Fibroblast of upper back skin (primary cell): Measurements from ENCODE around the gene TRANK1.
"Not testable (repeated sequence)": the region's sequence is repeated elsewhere in the genome, so short reads cannot be mapped to it uniquely, and the experiment has no call there.

ENCODE experiments used
- DNase-seq: peaks from one replicate; pipeline ENCODE4 v3.0.0-alpha.2; 2013

The TRANK1 gene

GRCh38 chr3:36956155-36956554 lies 11.3 kb upstream of the TRANK1 start:
- DNase-seq, result no peak

- no peak for DNase-seq
Observed at GRCh38 chr3:36954452-36955134, 9.7 kb upstream of the TRANK1 start.

DNA sequence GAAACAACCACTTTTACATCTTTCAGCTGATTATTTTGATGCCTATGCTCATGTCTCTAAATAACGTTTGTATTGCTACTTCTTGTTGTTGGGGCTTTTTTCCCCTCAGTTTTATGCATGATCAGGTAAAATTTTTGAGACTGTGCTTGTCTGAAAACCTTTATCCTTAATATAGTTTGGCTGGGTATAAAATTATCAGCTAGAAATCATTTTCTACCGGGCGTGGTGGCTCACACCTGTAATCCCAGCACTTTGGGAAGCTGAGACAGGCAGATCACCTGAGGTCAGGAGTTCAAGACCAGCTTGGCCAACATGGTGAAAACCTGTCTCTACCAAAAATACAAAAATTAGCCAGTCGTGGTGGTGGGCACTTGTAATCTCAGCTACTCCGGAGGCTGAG lies 3.0 kb upstream of the TRANK1 start:
- not testable (repeated sequence) for DNase-seq

DNA sequence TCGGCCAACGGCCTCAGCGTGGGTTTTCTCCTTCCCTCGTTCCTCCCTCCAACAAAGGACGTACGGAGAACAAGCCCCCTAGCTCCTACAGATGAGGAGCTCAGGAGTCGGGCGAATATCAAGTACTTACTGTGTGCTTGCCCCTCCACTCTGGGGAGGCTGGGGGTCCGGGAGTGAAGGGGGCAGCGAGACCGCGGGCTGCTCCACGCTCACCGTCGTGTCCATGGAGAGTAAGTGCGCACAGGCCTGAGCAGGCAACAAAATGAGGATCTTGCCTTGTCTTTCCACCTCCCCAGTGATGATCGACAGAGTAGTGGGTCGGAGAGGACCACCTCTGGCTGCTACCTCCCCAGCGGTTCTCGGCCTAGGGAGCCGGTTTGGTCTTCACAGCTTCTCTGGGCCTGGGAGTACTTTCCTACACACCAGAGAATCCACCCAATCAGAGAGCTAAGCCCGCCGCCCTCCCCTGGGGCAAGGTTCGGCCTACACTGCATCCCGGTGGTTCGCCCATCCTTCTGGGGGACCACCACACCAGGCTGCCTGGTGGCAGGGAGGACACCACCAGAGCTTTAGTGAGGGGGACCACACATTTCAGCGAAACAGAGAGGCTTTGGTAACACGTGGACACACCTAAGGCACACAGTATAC lies 603 bp upstream of the TRANK1 start:
- DNase-seq, result no peak

DNA sequence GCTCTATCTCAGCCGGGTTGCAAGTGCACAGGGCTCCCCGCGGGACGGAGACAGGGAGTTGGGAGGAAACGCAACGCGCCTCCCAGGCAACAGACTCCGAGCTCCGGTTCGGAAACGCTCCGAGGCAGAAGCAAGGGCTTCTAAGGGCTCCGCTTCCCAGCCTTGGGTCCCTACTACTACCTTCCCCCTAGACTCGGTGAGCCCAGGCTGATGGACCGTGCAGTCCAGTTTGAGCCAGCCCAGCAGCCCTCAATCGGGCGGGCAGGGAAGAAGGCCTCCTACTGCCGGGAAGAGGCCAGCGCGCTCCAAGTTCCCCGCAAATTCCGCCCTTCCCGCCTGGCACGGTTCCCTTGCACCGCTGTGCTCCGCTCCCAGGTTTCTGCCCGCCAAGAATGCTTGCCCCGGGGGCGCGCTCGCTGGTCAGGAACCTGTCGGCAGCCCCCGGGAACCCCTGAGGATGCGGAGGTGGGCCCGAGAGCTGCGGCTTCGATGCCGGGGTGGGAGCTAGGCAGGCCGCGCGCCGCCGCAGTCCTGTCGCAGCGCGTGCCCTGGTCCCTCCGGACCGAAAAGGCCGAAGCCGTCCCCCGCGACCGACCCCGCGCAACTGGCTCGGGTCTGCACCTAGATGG lies 728 bp downstream of the TRANK1 start:
- DNase-seq, result peak; percentile 60

DNA sequence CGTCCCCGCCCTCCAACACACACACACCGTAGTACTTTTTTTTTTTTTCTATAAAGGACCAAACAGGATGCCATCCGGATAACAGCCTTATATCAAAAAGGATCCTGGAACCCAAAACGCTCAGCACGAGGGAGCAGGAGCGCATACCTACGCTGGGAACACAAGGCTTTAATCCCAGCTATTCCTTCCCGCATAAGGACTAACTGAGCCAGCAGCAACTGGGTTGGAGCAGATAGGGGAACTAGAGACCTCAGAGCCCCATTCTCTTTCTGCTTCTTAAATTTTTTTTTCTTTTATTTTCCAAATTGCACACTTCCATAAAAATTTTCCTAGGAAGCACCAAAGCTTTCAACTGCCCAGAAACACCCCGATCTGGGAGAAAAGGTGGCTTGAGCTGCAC lies 1.3 kb downstream of the TRANK1 start:
- no peak for DNase-seq

DNA sequence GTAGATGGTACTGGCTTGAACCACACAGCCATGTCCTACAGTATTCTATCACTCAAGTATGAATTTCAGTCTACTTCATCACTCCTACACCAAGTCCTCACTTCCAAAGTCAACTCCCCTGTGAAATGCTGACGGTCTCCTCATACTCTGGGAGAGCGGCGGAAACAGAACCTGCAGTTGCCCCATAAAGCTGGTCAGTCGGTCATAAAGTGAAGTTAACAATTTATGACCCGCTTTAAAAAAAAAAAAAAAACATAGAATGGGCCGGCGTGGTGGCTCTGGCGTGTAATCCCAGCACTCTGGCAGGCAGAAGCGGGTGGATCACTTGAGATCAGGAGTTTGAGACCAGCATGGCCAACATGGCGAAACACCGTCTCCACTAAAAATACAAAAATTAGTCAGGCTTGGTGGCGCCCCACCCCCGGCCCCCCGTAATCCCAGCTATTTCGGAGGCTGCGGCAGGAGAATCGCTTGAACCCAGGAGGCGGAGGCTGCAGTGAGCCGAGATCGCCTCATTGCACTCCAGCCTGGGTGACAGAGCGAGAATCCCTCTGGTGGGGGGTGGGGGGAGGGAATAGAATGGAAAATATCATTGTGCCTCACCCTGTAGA lies 2.1 kb downstream of the TRANK1 start:
- DNase-seq, result no peak

- DNase-seq, result no peak
Observed at GRCh38 chr3:36941658-36942057, 3.2 kb downstream of the TRANK1 start.

DNA sequence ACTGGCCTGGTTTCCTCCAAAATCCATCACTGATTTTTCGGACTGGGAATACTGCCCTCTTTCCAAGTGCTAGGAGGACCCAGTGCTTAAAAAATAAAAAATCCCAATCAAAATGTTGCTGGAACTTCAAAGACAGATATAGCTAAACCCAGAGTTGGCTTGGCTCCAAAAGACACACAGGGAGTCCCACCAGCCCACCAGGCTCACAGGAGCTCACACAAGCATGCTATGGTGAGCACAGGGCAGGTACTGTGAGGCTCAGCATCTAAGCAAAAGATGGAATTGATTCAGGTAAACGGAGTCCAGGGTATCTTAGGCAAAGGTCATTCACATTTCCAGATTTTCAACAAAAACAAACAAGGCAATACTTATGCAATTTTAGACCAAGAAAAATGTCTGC lies 3.7 kb downstream of the TRANK1 start:
- no peak for DNase-seq

DNA sequence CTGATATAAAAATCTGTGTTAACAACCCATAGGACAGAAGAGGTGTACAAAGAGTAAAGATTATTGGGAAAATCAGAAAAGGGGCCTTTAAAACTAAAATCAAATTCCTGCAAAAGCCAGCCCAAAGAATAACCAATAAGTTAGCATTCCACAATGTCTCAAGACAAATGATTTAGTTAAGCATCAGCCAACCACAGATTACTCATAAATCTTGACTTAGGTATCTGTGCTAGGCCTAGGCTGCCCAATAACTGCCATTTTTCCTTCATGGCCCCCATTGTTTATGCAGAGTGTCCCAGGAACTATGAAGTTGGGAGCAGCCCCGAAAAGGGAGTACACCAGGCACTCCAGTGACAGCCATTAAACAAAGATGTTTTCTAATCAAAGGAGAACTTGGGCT lies 7.4 kb downstream of the TRANK1 start:
- peak; percentile 43 for DNase-seq

GRCh38 chr3:36933540-36934296 lies 11.1 kb downstream of the TRANK1 start:
- no peak for DNase-seq

GRCh38 chr3:36931424-36931823 lies 13.4 kb downstream of the TRANK1 start:
- not testable (repeated sequence) for DNase-seq

- no peak for DNase-seq
Observed at GRCh38 chr3:36928220-36928619, 16.6 kb downstream of the TRANK1 start.

DNA sequence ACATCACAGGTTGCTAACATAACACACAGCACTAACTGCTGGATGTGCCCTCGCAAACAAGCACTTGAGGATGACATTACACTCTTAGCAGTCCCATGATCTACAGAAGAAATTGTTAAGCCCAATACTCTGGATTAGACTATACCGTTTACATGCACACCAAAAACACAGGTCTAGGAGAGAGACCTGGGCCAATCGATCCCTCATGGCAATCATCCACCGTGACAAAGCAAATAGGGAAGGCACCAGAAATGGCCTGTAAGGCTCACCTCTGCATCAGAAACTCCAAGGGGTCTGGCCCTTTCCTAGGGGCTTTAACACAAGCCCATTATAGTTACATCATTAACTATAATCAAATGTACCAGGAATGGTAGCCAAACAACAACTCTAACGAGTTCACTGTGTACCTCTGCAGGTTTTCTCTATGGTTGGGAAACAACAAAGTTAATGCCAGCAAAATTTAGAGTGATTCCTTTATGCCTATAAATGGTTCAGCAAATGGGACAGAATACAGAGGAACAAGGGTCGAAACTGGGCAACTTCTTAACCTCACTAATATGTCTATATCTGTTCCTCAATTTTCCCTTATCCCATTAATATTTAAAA lies 18.5 kb downstream of the TRANK1 start:
- DNase-seq, result no peak

- no peak for DNase-seq
Observed at GRCh38 chr3:36924744-36925521, 19.9 kb downstream of the TRANK1 start.

DNA sequence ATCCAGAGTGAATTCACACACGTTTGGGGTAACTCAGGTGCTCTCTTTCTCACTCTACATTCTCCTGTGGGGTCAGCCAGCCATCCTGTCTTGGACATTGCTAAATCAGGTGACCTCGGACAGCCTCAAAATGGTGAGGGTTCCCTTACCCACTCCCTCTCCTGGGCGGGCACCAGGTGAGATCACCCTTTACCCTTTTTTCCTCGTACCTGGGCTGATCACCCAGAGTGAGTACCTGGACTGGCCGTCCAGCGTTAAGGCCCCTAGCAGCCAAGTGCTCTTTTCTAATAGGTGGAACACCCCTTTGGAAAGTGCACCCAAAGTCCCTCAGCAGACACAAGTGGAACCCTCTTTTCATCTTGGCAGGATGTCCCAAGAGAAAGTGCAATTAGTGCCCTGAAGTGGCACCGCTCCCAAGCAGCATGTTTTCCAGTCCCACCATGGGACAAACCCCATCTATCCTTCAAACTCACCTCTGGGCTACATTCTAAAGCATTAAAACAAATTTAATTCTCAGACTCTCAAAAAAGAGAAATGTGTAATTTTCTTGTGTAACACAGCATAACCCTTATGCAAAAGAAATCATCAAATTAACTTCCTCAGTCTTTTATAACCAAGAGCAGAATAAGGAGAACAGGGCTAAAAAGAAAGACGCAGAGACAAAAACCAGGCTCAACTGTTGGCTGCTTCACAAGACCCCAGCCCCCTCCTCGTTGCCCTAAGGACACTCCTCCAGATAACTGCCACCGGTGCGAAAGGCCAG lies 20.7 kb downstream of the TRANK1 start:
- no peak for DNase-seq

DNA sequence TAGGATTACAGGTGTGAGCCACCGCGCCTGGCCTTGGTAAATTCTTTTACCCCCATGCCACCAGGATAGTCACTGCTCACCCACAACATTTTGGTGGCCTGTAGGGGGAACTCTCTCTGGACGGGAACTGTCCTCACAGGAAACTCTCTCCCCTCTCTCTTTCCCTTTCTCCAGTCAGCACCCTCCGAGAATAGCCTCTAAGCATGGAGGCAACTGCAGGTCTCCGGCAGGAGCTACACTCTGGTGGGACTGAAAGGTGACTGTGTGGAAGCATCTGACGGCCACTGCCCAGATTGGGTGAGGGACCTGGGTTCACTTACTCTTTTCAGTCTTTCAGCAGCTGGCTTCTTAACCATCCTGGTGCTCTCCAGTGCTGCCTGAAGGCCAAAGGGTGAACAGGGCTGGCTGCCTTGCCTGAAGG lies 21.3 kb downstream of the TRANK1 start:
- DNase-seq, result no peak

DNA sequence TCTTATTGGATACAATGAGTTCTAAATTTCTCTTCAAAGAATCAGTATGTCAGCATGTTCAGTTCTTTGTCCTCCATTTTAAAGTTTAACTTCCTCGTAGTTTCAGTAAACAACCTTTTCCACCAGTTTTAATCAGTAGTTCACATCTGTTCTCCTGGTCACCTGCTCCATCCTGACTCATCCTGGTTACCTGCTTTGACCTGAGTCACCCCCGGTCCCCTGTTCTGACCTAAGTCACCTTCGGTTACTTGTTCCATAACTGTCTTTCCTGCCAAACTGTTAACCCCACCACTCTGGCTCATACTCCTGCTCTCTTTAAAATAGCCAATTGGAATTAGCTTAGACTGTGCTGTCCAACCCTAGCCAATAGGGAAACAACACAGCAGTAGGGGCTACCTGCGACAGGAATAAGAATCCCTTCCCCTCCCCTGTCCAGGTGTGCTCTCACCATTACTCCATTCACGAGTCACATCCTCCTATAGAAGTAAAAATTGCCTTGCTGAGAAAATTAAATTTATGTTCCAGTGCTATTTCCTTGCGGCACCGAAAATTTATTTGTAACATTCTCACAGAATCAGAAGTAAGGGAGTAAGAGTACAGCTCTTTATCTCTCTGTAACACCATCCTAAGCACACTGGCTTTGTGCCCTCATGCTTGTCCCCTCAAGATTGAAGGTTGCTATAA lies 23.8 kb downstream of the TRANK1 start:
- no peak for DNase-seq

DNA sequence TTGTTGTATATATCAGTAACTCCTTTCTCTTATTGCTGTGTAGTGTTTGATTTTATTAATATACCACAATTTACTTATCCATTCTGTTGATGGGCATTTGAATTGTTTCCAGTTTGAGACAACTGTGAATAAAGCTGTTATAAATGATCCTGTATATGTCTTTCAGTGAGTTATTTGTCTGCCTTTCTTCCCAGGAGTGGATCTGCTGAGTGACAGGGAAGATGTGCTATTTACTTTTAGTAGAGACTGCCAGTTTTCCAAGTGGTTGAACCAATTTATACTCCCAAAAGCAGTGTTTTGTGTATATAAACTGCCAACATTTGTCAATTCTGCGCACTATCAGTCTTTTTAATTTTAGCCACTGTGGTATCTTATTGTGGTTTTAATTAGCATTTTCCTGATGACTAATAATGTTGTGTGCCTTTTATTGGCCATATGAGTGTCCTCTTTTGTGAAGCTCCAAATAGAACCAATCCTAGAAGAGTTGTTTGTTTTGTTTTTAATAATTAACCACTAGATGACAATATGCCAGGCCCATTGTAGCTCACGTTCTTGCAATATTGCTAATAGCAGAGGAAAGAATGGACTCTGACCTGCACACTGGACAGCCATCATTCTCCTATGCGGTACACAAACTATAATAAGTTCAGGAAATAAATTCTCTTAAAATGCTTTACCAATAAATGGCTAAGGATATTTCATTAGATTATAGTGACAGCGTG lies 25.3 kb downstream of the TRANK1 start:
- DNase-seq, result no peak

GRCh38 chr3:36918050-36918449 lies 26.8 kb downstream of the TRANK1 start:
- no peak for DNase-seq
